Upper lobe of left lung (tissue), 4 donors: ENCODE results near the gene ZNF710.

Source experiments
- CTCF ChIP-seq, 6 experiments: fragments of 450-650 bp in 4 of 6; fragments of 200-600 bp in 2 of 6; sonication (generic) in 2 of 6; IDR thresholded peaks; one replicate each; pipeline ENCODE4 v1.5.1; 2016 to 2019; ENCODE audit warnings: antibody characterized with exemption in 6 of 6
- POLR2A ChIP-seq, 4 donors: fragments of 450-650 bp; IDR thresholded peaks; one replicate each; pipeline ENCODE4 v1.5.1; 2016 to 2017; ENCODE audit warnings: antibody characterized with exemption in 4 of 4, mild to moderate bottlenecking in 2 of 4

- TF ChIP-seq CTCF (IDR thresholded peaks at IDR 0.05), result no peak
- TF ChIP-seq POLR2A (IDR thresholded peaks at IDR 0.05), result no peak
Observed at GRCh38 chr15:90114451-90114901, 113.4 kb downstream of the ZNF710 start.
